ENCODE results near the gene UTP4. TPM values are rescaled to one million over a fixed set of nuclear protein-coding genes. Genes with fewer than 3 reads are reported as not detected.
"Not testable (repeated sequence)": the region's sequence is repeated elsewhere in the genome, so short reads cannot be mapped to it uniquely, and the experiment has no call there.

The UTP4 gene
- total RNA-seq, 1 donor from 2014 or later: 51.9 TPM

DNA sequence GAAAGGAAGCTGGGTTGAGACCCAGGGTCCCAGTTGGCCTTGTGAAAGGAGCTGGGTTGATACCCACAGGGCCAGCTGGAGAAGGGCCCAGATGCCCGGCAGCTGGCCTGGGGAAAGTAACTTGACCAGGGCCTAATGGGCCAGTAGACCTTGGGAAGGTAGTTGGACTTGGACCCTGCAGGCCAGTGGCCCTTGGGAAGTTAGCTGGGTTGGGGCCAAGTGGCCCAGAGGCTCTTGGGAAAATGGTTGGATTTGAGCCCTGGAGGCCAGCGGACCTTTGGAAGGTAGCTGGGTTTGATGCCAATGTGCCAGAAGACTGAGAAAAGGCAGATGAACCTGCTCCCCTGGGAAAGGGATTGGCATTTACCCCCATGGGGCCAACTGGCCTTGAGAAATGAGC, 13.5 kb upstream of the UTP4 start:
- DNase-seq (ENCODE audit: extremely low spot score, unreplicated experiment): no peak
- H3K27ac Mint-ChIP-seq: no peak overlapping the region
- H3K27me3 Mint-ChIP-seq: no peaks in the 10 kb centered on the region
- H3K4me1 Mint-ChIP-seq (ENCODE audit: unreplicated experiment): no peaks in the 10 kb centered on the region
- H3K36me3 Mint-ChIP-seq: peaks cover 21% of the 10 kb centered on the region
- TF ChIP-seq, protein P1, sequence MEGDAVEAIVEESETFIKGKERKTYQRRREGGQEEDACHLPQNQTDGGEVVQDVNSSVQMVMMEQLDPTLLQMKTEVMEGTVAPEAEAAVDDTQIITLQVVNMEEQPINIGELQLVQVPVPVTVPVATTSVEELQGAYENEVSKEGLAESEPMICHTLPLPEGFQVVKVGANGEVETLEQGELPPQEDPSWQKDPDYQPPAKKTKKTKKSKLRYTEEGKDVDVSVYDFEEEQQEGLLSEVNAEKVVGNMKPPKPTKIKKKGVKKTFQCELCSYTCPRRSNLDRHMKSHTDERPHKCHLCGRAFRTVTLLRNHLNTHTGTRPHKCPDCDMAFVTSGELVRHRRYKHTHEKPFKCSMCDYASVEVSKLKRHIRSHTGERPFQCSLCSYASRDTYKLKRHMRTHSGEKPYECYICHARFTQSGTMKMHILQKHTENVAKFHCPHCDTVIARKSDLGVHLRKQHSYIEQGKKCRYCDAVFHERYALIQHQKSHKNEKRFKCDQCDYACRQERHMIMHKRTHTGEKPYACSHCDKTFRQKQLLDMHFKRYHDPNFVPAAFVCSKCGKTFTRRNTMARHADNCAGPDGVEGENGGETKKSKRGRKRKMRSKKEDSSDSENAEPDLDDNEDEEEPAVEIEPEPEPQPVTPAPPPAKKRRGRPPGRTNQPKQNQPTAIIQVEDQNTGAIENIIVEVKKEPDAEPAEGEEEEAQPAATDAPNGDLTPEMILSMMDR (conservative IDR thresholded peaks at IDR 0.05): no peak
- no peak overlapping the region for H3K4me3 Mint-ChIP-seq
- H3K9me3 Mint-ChIP-seq: no peaks in the 10 kb centered on the region

DNA sequence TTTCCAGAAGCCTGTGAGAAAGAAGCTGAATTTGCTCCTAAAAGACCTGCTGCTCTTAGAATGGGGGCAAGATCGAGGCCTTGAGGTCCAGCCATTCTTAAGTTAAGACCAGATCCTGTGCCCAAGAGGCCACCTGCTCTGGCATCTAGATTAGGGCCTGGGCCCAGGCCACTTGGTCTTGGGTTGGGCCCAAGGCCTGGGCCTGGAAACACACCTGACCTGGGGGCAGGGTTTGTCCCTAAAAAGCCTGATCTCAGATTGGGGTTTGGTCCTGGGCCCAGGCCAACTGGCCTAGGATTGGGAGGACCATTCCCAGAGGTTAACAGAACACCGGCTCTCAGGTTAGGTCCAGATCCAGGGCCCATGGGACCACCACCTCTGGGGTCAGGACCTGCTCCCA, 12.9 kb upstream of the UTP4 start:
- DNase-seq (ENCODE audit: extremely low spot score, unreplicated experiment): no peak
- Mint-ChIP-seq H3K9me3 (no peaks in the 10 kb centered on the region), H3K4me3 (no peak overlapping the region), H3K36me3 (peaks cover 21% of the 10 kb centered on the region), H3K27ac (no peak overlapping the region), H3K4me1 (ENCODE audit: unreplicated experiment) (no peaks in the 10 kb centered on the region), H3K27me3 (no peaks in the 10 kb centered on the region)
- TF ChIP-seq, protein P1 (conservative IDR thresholded peaks at IDR 0.05): no peak

DNA sequence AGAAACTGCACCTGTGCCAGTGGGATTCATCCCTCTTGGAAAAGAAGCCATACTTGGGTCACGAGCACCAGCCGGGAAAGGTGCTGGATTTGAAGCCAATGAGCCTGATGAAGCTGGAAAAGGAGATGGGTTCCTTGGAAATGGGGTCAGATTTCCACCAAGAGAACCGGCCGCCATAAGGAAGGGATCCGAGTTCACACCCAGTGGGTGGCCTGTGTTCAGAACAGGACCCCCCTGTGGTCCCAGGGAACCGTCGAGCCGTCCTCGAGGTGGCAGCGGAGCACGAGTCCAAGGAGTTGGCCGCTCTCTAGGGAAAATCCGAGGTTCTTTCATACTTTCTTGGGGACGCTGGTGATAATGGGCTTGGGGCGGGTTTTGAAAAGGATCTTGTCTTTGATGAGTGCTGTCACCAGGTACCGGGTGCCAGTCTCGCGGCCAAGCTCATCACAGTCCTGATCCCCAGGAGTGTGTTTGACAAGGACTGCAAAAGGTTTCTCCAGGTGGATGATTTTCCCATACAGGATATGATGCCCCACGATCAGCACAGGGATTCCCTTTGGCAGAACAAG, 12.3 kb upstream of the UTP4 start:
- TF ChIP-seq, protein P1 (conservative IDR thresholded peaks at IDR 0.05): no peak
- H3K27ac Mint-ChIP-seq: no peak overlapping the region
- H3K36me3 Mint-ChIP-seq: peaks cover 17% of the 10 kb centered on the region
- no peaks in the 10 kb centered on the region for H3K27me3 Mint-ChIP-seq
- H3K4me1 Mint-ChIP-seq (ENCODE audit: unreplicated experiment): no peaks in the 10 kb centered on the region
- no peaks in the 10 kb centered on the region for H3K9me3 Mint-ChIP-seq
- H3K4me3 Mint-ChIP-seq: no peak overlapping the region
- DNase-seq (ENCODE audit: extremely low spot score, unreplicated experiment): no peak

DNA sequence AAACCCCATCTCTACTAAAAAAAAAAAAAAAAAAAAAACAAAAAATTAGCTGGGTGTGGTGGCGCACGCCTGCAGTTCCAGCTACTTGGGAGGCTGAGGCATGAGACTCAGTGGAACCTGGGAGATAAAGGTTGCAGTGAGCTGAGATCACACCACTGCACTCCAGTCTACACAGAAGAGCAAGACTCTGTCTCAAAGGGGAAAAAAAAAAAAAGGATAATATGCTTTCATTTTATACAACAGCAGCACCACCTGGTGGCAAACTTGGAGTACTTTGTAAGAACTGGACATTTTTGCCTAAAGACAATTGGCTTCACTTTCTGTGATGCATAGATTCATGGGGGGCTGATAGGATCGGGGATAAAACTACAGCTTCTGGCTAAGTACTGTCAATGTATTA, 8.5 kb upstream of the UTP4 start:
- TF ChIP-seq, protein P1 (conservative IDR thresholded peaks at IDR 0.05): peak; percentile 87
- Mint-ChIP-seq H3K27ac (no peak overlapping the region), H3K9me3 (peaks cover 4% of the 10 kb centered on the region), H3K27me3 (no peaks in the 10 kb centered on the region), H3K4me3 (no peak overlapping the region), H3K36me3 (peaks cover 4% of the 10 kb centered on the region), H3K4me1 (ENCODE audit: unreplicated experiment) (peaks cover 4% of the 10 kb centered on the region)
- no peak for DNase-seq (ENCODE audit: extremely low spot score, unreplicated experiment)

DNA sequence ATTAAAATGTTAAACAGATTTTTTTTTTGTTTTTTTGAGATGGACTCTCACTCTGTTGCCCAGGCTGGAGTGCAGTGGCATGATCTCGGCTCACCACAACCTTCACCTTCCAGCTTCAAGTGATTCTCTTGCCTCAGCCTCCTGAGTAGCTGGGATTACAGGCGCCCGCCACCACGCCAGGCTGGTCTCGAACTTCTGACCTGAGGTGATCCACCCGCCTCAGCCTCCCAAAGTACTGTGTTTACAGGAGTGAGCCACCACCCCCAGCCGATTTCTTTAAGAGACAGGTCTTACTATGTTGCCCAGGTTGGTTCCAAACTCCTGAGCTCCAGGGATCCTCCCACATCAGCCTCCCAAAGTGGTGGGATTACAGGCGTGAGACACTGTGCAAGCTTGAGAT, 8.0 kb upstream of the UTP4 start:
- H3K4me1 Mint-ChIP-seq (ENCODE audit: unreplicated experiment); H3K27ac Mint-ChIP-seq; H3K27me3 Mint-ChIP-seq; H3K9me3 Mint-ChIP-seq; H3K36me3 Mint-ChIP-seq; DNase-seq (ENCODE audit: extremely low spot score, unreplicated experiment); H3K4me3 Mint-ChIP-seq: not testable (repeated sequence)

DNA sequence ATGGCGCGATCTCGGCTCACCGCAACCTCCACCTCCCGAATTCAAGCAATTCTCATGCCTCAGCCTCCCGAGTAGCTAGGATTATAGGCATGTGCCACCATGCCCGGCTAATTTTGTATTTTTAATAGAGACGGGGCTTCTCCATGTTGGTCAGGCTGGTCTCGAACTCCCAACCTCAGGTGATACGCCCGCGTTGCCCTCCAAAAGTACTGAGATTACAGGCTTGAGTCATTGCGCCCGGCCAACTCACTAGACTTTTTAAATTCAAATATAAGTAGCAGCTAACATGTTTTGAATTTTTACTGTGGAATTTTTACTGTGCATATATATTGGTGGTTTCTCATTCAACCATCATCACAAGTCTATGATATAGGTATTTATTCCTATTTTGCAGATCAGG, 7.5 kb upstream of the UTP4 start:
- H3K9me3 Mint-ChIP-seq; H3K36me3 Mint-ChIP-seq; H3K4me3 Mint-ChIP-seq; H3K27ac Mint-ChIP-seq; DNase-seq (ENCODE audit: extremely low spot score, unreplicated experiment); H3K27me3 Mint-ChIP-seq: not testable (repeated sequence)
- H3K4me1 Mint-ChIP-seq (ENCODE audit: unreplicated experiment): peaks cover 10% of the 10 kb centered on the region

DNA sequence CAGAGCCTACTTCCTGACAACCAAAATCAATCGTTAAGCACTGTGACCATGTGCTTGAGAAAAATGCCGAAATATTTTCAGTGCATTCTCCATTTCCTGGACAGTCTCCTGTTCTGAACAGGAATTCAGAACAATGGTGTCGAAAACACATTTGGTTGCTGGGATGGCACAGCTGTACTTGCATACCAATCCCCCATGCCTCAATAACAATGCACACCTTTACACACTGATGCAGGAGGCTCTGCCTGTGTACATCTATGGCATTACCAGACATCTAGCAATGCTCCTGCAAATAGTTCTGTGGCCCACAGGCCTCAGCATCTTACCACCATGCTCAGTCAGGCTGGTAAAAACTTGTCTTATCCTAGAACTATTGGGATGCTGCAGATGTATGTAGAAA, 6.2 kb upstream of the UTP4 start:
- H3K27ac Mint-ChIP-seq: no peak overlapping the region
- TF ChIP-seq, protein P1 (conservative IDR thresholded peaks at IDR 0.05): no peak
- H3K9me3 Mint-ChIP-seq: peaks cover 4% of the 10 kb centered on the region

DNA sequence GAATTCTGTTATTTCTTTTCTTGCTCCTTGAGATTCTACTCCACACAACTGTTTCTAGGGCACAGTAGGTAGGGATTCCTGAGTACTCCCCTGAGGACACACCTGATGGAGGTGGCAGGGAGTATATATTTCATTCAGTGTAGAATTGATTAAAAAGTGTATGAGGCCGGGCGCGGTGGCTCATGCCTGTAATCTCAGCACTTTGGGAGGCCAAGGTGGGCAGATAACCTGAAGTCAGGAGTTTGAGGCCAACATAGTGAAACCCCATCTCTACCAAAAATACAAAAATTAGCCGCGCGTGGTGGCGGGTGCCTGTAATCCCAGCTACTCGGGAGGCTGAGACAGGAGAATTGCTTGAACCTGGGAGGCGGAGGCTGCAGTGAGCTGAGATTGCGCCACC, 5.6 kb upstream of the UTP4 start:
- not testable (repeated sequence) for H3K9me3 Mint-ChIP-seq; DNase-seq (ENCODE audit: extremely low spot score, unreplicated experiment); H3K36me3 Mint-ChIP-seq; H3K4me3 Mint-ChIP-seq; H3K27me3 Mint-ChIP-seq; H3K27ac Mint-ChIP-seq
- H3K4me1 Mint-ChIP-seq (ENCODE audit: unreplicated experiment): peaks cover 22% of the 10 kb centered on the region

More for the DNA sequence above, 6.2 kb upstream of the UTP4 start:
- no peak for DNase-seq (ENCODE audit: extremely low spot score, unreplicated experiment)
- Mint-ChIP-seq H3K4me1 (ENCODE audit: unreplicated experiment) (peaks cover 18% of the 10 kb centered on the region), H3K27me3 (no peaks in the 10 kb centered on the region), H3K4me3 (no peak overlapping the region), H3K36me3 (peaks cover 9% of the 10 kb centered on the region)

Measured in type B pancreatic cell (in vitro differentiated cells).